Mesendoderm (in vitro differentiated cells): ENCODE results near the gene ALDH8A1.

Source experiments
- DNase-seq: peaks from one replicate; pipeline ENCODE4 v3.0.0; 2013
- H2AK5ac ChIP-seq: 2 replicates; pipeline ENCODE4 v1.6.1; 2013; ENCODE audit warnings: low read length, inconsistent platforms
- H2BK120ac ChIP-seq: 2 replicates; pipeline ENCODE4 v1.6.1; 2013; ENCODE audit warnings: low read depth, mild to moderate bottlenecking, low read length, moderate library complexity, mixed read lengths
- H2BK15ac ChIP-seq: replicated peaks from 2 replicates; pipeline ENCODE4 v1.6.1; 2013; ENCODE audit warnings: low read depth, mild to moderate bottlenecking, moderate library complexity
- H2BK5ac ChIP-seq: 2 replicates; pipeline ENCODE4 v1.6.1; 2013; ENCODE audit warnings: low read length, inconsistent platforms
- H3K18ac ChIP-seq: 2 replicates; pipeline ENCODE4 v1.6.1; 2013; ENCODE audit warnings: mild to moderate bottlenecking, low read length, mixed read lengths
- H3K23ac ChIP-seq: one replicate; pipeline ENCODE4 v1.6.1; 2013; ENCODE audit warnings: low read length
- H3K27ac ChIP-seq: 2 replicates; pipeline ENCODE4 v1.5.1; 2013; ENCODE audit warnings: low read depth, mild to moderate bottlenecking, inconsistent platforms, low read length, moderate library complexity
- H3K27me3 ChIP-seq: 2 replicates; pipeline ENCODE4 v1.6.1; 2013; ENCODE audit warnings: low read length, control low read depth, mild to moderate bottlenecking, inconsistent platforms; ENCODE audit not compliant: insufficient read depth, poor library complexity
- H3K36me3 ChIP-seq: 2 replicates; pipeline ENCODE4 v1.6.1; 2013; ENCODE audit warnings: low read length, inconsistent platforms; ENCODE audit not compliant: control insufficient read depth, insufficient read depth
- H3K4ac ChIP-seq: one replicate; pipeline ENCODE4 v1.6.1; 2013; ENCODE audit warnings: low read depth, mild to moderate bottlenecking, low read length, moderate library complexity
- H3K4me1 ChIP-seq: 2 replicates; pipeline ENCODE4 v1.6.1; 2013; ENCODE audit warnings: low read depth, low read length, inconsistent platforms; ENCODE audit not compliant: control insufficient read depth
- H3K4me2 ChIP-seq: 2 replicates; pipeline ENCODE4 v1.6.1; 2013; ENCODE audit warnings: low read length
- H3K4me3 ChIP-seq: 2 replicates; pipeline ENCODE4 v1.5.1; 2013; ENCODE audit warnings: mild to moderate bottlenecking, low read length
- H3K56ac ChIP-seq: one replicate; pipeline ENCODE4 v1.6.1; 2013; ENCODE audit warnings: low read length
- H3K79me1 ChIP-seq: 2 replicates; pipeline ENCODE4 v1.6.1; 2013; ENCODE audit warnings: low read length, inconsistent platforms
- H3K79me2 ChIP-seq: 2 replicates; pipeline ENCODE4 v1.6.1; 2013; ENCODE audit warnings: mild to moderate bottlenecking, low read length; ENCODE audit not compliant: control insufficient read depth, insufficient read depth
- H3K9ac ChIP-seq: 2 replicates; pipeline ENCODE4 v1.6.1; 2013; ENCODE audit warnings: low read length, inconsistent platforms
- H4K5ac ChIP-seq: one replicate; pipeline ENCODE4 v1.6.1; 2013; ENCODE audit warnings: low read length
- H4K8ac ChIP-seq: one replicate; pipeline ENCODE4 v1.6.1; 2013; ENCODE audit warnings: low read depth, mild to moderate bottlenecking, control low read depth, low read length, moderate library complexity
- WGBS: extraction: QIAGEN DNeasy Blood & Tissue Kit; methylation state at CpG from one replicate; pipeline ENCODE4 v1.1.7; 2013; ENCODE audit warnings: low lambda C conversion rate, missing lambda C conversion rate; ENCODE audit not compliant: insufficient coverage; ENCODE audit errors: extremely low coverage; 5-methylcytosine and 5-hydroxymethylcytosine counted together

Gene ALDH8A1

DNA sequence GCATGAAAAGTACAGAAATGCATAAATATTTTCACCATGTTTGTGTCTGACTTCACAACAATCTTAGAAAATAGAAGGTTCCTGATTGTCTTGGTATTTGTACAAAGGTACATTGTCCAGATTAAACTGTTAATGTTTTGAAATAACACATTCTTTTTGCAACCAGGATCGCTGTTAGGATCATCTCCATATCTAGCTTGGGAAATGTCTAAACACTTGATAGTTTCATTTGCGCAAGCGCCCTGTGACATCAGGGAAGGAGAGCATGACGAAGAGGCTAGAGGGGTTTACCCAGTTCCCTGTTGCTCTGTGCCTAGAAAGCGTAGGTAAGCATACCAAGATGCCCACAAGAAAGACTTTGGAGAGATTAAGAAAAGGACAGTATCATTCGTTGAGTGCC lies 19.4 kb downstream of the ALDH8A1 start:
- H3K36me3 ChIP-seq = no peaks in the 10 kb centered on the region
- no peak overlapping the region for H3K4me2 ChIP-seq
- no peak overlapping the region for H4K8ac ChIP-seq
- H3K27me3 ChIP-seq = no peaks in the 10 kb centered on the region
- no peak overlapping the region for H3K18ac ChIP-seq
- no peak overlapping the region for H3K9ac ChIP-seq
- no peak overlapping the region for H2BK5ac ChIP-seq
- H3K79me2 ChIP-seq = no peaks in the 10 kb centered on the region
- no peak overlapping the region for H3K4me3 ChIP-seq
- DNase-seq = no peak
- no peak overlapping the region for H2AK5ac ChIP-seq
- H3K79me1 ChIP-seq = no peaks in the 10 kb centered on the region
- H3K27ac ChIP-seq = no peak overlapping the region
- no peak overlapping the region for H2BK120ac ChIP-seq
- H2BK15ac ChIP-seq = no peak overlapping the region
- no peak overlapping the region for H3K4ac ChIP-seq
- H4K5ac ChIP-seq = no peak overlapping the region
- H3K23ac ChIP-seq = no peak overlapping the region
- no peaks in the 10 kb centered on the region for H3K4me1 ChIP-seq
- no CpG with 5 or more reads among the region's 6 CpGs for WGBS
- H3K56ac ChIP-seq = no peak overlapping the region

- Histone ChIP-seq H2AK5ac (no peak overlapping the region), H3K27ac (no peak overlapping the region), H3K23ac (no peak overlapping the region), H3K56ac (no peak overlapping the region), H2BK5ac (no peak overlapping the region), H3K79me1 (no peaks in the 10 kb centered on the region), H2BK120ac (no peak overlapping the region), H3K4me1 (no peaks in the 10 kb centered on the region), H3K4me2 (no peak overlapping the region), H3K4ac (no peak overlapping the region), H3K4me3 (no peak overlapping the region), H3K27me3 (no peaks in the 10 kb centered on the region), H3K9ac (no peak overlapping the region), H3K18ac (no peak overlapping the region), H4K8ac (no peak overlapping the region), H4K5ac (no peak overlapping the region), H3K79me2 (no peaks in the 10 kb centered on the region), H3K36me3 (no peaks in the 10 kb centered on the region), H2BK15ac (no peak overlapping the region)
- no CpG with 5 or more reads among the region's 6 CpGs for whole genome bisulfite sequencing
- DNase-seq = no peak
Observed at GRCh38 chr6:134928151-134928900, 21.6 kb downstream of the ALDH8A1 start.

DNA sequence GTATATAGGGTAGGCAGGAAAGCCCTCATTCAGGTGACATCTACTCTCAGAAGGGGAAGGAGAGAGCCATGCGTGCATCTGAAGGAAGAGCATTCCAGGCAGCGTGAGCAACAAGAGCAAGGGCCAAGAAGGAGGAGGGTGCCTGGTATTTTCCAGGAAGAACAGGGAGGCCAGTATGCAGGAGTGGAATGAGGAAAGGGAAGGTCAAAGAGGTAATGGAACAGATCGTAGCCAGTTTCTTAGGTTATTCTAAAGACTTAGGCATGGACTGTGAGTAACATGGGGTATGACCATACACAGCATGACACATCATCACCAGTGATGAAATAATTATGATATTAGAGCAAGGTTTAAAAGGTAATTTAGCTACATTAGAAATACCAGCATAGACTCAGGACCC lies 24.1 kb downstream of the ALDH8A1 start:
- Histone ChIP-seq H3K79me1 (no peaks in the 10 kb centered on the region), H4K5ac (no peak overlapping the region), H2BK15ac (no peak overlapping the region), H3K4ac (no peak overlapping the region), H2BK5ac (no peak overlapping the region), H3K23ac (no peak overlapping the region), H3K36me3 (no peaks in the 10 kb centered on the region), H2BK120ac (no peak overlapping the region), H3K27me3 (no peaks in the 10 kb centered on the region), H4K8ac (no peak overlapping the region), H3K4me3 (no peak overlapping the region), H3K79me2 (no peaks in the 10 kb centered on the region), H3K4me1 (no peaks in the 10 kb centered on the region), H3K4me2 (no peak overlapping the region), H3K18ac (no peak overlapping the region), H3K9ac (no peak overlapping the region), H3K56ac (no peak overlapping the region), H2AK5ac (no peak overlapping the region), H3K27ac (no peak overlapping the region)
- DNase-seq = no peak
- WGBS = no CpG with 5 or more reads among the region's 3 CpGs

DNA sequence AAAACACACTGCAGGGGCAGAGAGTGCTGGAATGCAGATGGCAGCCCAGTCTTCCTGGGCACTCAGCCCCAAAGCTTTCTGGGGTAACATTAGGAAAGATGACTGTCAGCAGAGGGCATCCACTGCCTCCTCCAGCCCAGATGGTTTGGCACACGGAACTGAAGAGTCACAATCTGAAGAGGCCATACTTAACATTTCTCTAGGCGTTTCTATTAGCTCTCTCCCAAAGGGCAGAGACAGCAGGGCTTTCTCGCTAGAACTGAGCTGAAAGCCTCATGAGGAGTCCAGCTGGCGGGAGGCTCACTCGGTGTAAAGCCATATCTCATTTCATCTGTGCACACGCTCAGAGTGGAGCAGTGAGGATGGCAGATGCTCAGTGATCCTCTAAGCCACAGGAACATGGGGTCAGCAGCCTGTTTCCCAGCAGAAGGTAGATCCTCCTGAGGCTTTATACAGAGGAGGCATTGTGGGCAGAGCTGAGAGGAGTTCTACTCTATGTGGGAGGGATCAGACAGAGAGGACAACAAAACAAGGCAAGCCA lies 28.1 kb downstream of the ALDH8A1 start:
- Histone ChIP-seq H2BK15ac (no peak overlapping the region), H3K79me2 (no peaks in the 10 kb centered on the region), H3K27me3 (no peaks in the 10 kb centered on the region), H3K4me1 (no peaks in the 10 kb centered on the region), H3K56ac (no peak overlapping the region), H3K4me2 (no peak overlapping the region), H3K23ac (no peak overlapping the region), H3K9ac (no peak overlapping the region), H3K27ac (no peak overlapping the region), H3K4ac (no peak overlapping the region), H3K36me3 (no peaks in the 10 kb centered on the region), H2BK5ac (no peak overlapping the region), H3K79me1 (no peaks in the 10 kb centered on the region), H2AK5ac (no peak overlapping the region), H4K8ac (no peak overlapping the region), H3K4me3 (no peak overlapping the region), H2BK120ac (no peak overlapping the region), H3K18ac (no peak overlapping the region), H4K5ac (no peak overlapping the region)
- no CpG with 5 or more reads among the region's 6 CpGs for WGBS
- DNase-seq = no peak

DNA sequence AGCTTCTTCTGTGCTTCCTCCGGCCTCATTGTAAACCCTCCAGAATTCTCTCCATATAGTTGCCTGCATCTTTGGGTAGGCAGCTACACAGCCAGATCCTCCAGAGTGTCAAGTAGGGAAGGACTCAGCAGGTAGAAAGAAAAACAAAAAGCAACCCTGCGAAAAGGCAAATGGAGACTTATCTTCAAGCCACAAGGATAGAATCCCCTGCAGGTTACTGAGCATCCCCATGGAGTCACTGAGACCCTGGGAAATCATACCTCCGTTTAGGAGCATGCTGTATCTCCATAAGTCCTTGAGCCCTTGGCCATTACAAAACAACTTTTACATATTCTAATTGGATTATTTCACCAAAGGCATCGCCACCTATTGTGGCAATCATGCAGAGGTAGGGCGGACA lies 28.6 kb downstream of the ALDH8A1 start:
- H4K5ac ChIP-seq = no peak overlapping the region
- no peaks in the 10 kb centered on the region for H3K79me1 ChIP-seq
- no peak overlapping the region for H3K56ac ChIP-seq
- H3K36me3 ChIP-seq = no peaks in the 10 kb centered on the region
- no peaks in the 10 kb centered on the region for H3K27me3 ChIP-seq
- WGBS = no CpG with 5 or more reads among the region's 5 CpGs
- H3K4me1 ChIP-seq = no peaks in the 10 kb centered on the region
- no peak overlapping the region for H3K27ac ChIP-seq
- H3K9ac ChIP-seq = no peak overlapping the region
- no peak overlapping the region for H2BK120ac ChIP-seq
- H2BK15ac ChIP-seq = no peak overlapping the region
- H2BK5ac ChIP-seq = no peak overlapping the region
- H3K4me3 ChIP-seq = no peak overlapping the region
- no peak for DNase-seq
- no peak overlapping the region for H3K18ac ChIP-seq
- H4K8ac ChIP-seq = no peak overlapping the region
- H3K79me2 ChIP-seq = no peaks in the 10 kb centered on the region
- H3K4me2 ChIP-seq = no peak overlapping the region
- no peak overlapping the region for H2AK5ac ChIP-seq
- no peak overlapping the region for H3K23ac ChIP-seq
- no peak overlapping the region for H3K4ac ChIP-seq

GRCh38 chr6:134920422-134920821 lies 29.5 kb downstream of the ALDH8A1 start:
- DNase-seq = no peak
- Histone ChIP-seq H2BK5ac (no peak overlapping the region), H2BK120ac (no peak overlapping the region), H3K9ac (no peak overlapping the region), H3K56ac (no peak overlapping the region), H3K23ac (no peak overlapping the region), H3K4me2 (no peak overlapping the region), H2BK15ac (no peak overlapping the region), H3K18ac (no peak overlapping the region), H2AK5ac (no peak overlapping the region), H4K5ac (no peak overlapping the region), H3K4ac (no peak overlapping the region), H3K4me3 (no peak overlapping the region), H3K79me1 (no peaks in the 10 kb centered on the region), H3K4me1 (no peaks in the 10 kb centered on the region), H3K36me3 (no peaks in the 10 kb centered on the region), H3K79me2 (no peaks in the 10 kb centered on the region), H3K27ac (no peak overlapping the region), H3K27me3 (no peaks in the 10 kb centered on the region), H4K8ac (no peak overlapping the region)
- WGBS = no CpG with 5 or more reads among the region's 2 CpGs
